Endothelial cell of umbilical vein (primary cell): ENCODE results near the gene ZFYVE16. TPM values are rescaled to one million over a fixed set of nuclear protein-coding genes. Genes with fewer than 3 reads are reported as not detected.

Source experiments
- BruUV-seq: library from RNA; stranded (reverse); fragments of 400-500 nt; replicated peaks from 2 replicates; lab custom pipeline; 2021; lab: Mats Ljungman, UMichigan
- CTCF ChIA-PET: fragments of 300-600, 350-600 bp; sonication (Branson Sonifier 250); formaldehyde crosslinking; loops from one replicate; lab custom pipeline; 2021; ENCODE audit warnings: antibody characterized with exemption, inconsistent platforms; lab: Charles Lee
- POLR2A ChIA-PET: fragments of 300-600, 350-600 bp; sonication (Branson Sonifier 250); formaldehyde crosslinking; loops from one replicate; lab custom pipeline; 2021; ENCODE audit warnings: antibody characterized with exemption, inconsistent platforms; lab: Charles Lee
- DNase-seq: peaks from one replicate; pipeline ENCODE4 v3.0.0-alpha.2; 2011; ENCODE audit warnings: low read depth, low spot score
- FAIRE-seq: peaks from 2 replicates; lab custom pipeline; 2011; peaks lifted over from hg19 to GRCh38; lab: Jason Lieb, UNC
- H2AFZ ChIP-seq: 2 replicates; pipeline ENCODE4 v1.6.0; 2012; ENCODE audit warnings: low read depth, low read length, control low read depth, inconsistent platforms
- H3K27ac ChIP-seq: 2 replicates; pipeline ENCODE4 v1.5.1; 2011; ENCODE audit warnings: low read depth, mild to moderate bottlenecking, control low read depth, low read length, moderate library complexity; ENCODE audit not compliant: insufficient read depth
- H3K27me3 ChIP-seq, 2 experiments: 2 replicates each; pipeline versions ENCODE4 v1.6.0 to v1.6.1; 2011; ENCODE audit warnings: low read length in 2 of 2, mixed read lengths in 1 of 2; ENCODE audit not compliant: control insufficient read depth in 2 of 2, insufficient read depth in 2 of 2
- H3K36me3 ChIP-seq, 2 experiments: 2 replicates in 1 of 2; 3 replicates in 1 of 2; pipeline ENCODE4 v1.5.1; 2011; ENCODE audit warnings: low read length in 2 of 2, mild to moderate bottlenecking in 1 of 2, moderate library complexity in 1 of 2; ENCODE audit not compliant: control insufficient read depth in 2 of 2, insufficient read depth in 2 of 2; ENCODE audit errors: extremely low read depth in 1 of 2
- H3K4me1 ChIP-seq: 3 replicates; pipeline ENCODE4 v1.5.1; 2011; ENCODE audit warnings: mild to moderate bottlenecking, low read length; ENCODE audit not compliant: control insufficient read depth, insufficient read depth; ENCODE audit errors: extremely low read depth
- H3K4me2 ChIP-seq: 2 replicates; pipeline ENCODE4 v1.6.1; 2011; ENCODE audit warnings: low read length, control low read depth, mixed read lengths; ENCODE audit not compliant: insufficient read depth
- H3K4me3 ChIP-seq, 3 experiments: fragments of 200-600 bp in 1 of 3; sonication (generic), shearing (Covaris generic) in 1 of 3; replicated peaks in 1 of 3; 2 replicates each; pipeline ENCODE4 v1.5.1; 2011 to 2016; ENCODE audit warnings: control low read depth in 3 of 3, low read length in 3 of 3, mild to moderate bottlenecking in 2 of 3, inconsistent platforms in 1 of 3, low read depth in 1 of 3, moderate library complexity in 1 of 3; ENCODE audit not compliant: insufficient read depth in 1 of 3
- H3K79me2 ChIP-seq: 2 replicates; pipeline ENCODE4 v1.6.0; 2012; ENCODE audit warnings: low read length, inconsistent platforms; ENCODE audit not compliant: control insufficient read depth, insufficient read depth
- H3K9ac ChIP-seq: replicated peaks from 2 replicates; pipeline ENCODE3; 2011; ENCODE audit warnings: low read length, control low read depth; ENCODE audit not compliant: insufficient read depth; ENCODE audit errors: extremely low read depth
- H3K9me1 ChIP-seq: replicated peaks from 3 replicates; pipeline ENCODE4 v1.6.0; 2011; ENCODE audit warnings: mild to moderate bottlenecking, low read length; ENCODE audit not compliant: control insufficient read depth, insufficient read depth; ENCODE audit errors: extremely low read depth
- H3K9me3 ChIP-seq: replicated peaks from 2 replicates; pipeline ENCODE4 v1.5.1; 2012; ENCODE audit warnings: low read length, inconsistent platforms; ENCODE audit not compliant: control insufficient read depth, insufficient read depth
- H4K20me1 ChIP-seq: replicated peaks from 2 replicates; pipeline ENCODE3; 2011; ENCODE audit warnings: mild to moderate bottlenecking, low read length; ENCODE audit not compliant: control insufficient read depth, insufficient read depth; ENCODE audit errors: extremely low read depth
- CTCF ChIP-seq, 2 donors: IDR thresholded peaks; 1 replicate in 1 of 2; 2 replicates in 1 of 2; pipeline ENCODE4 v1.5.1; 2011; ENCODE audit warnings: low read length in 2 of 2, mild to moderate bottlenecking in 2 of 2, moderate library complexity in 2 of 2, control low read depth in 1 of 2, inconsistent platforms in 1 of 2, low read depth in 1 of 2; ENCODE audit not compliant: insufficient read depth in 1 of 2; ENCODE audit errors: extremely low read depth in 1 of 2
- EZH2 ChIP-seq: IDR thresholded peaks from 2 replicates; pipeline ENCODE4 v1.6.1; 2012; ENCODE audit warnings: borderline replicate concordance, low read depth, mild to moderate bottlenecking, moderate library complexity, low read length, inconsistent platforms; ENCODE audit not compliant: severe bottlenecking
- FOS ChIP-seq: IDR thresholded peaks from 2 replicates; pipeline ENCODE4 v1.6.1; 2011; ENCODE audit warnings: mild to moderate bottlenecking, low read length, moderate library complexity, borderline replicate concordance; ENCODE audit not compliant: insufficient read depth
- GATA2 ChIP-seq: IDR thresholded peaks from 2 replicates; pipeline ENCODE4 v1.7.0; 2011; ENCODE audit warnings: low read depth, mild to moderate bottlenecking, moderate library complexity, mixed read lengths, low read length; ENCODE audit not compliant: insufficient read length, insufficient read depth
- JUN ChIP-seq: IDR thresholded peaks from 2 replicates; pipeline ENCODE4 v1.6.1; 2011; ENCODE audit warnings: borderline replicate concordance, low read depth; ENCODE audit not compliant: insufficient read length, insufficient read depth
- MAX ChIP-seq: IDR thresholded peaks from 2 replicates; pipeline ENCODE4 v1.6.1; 2011; ENCODE audit not compliant: insufficient read depth, insufficient read length
- MYC ChIP-seq: IDR thresholded peaks from one replicate; pipeline ENCODE4 v1.6.1; 2011; ENCODE audit warnings: mild to moderate bottlenecking, low read depth, low read length
- POLR2A ChIP-seq: IDR thresholded peaks from 2 replicates; pipeline ENCODE4 v1.6.1; 2012; ENCODE audit warnings: low read depth, mild to moderate bottlenecking, control low read depth, low read length
- POLR2AphosphoS5 ChIP-seq: IDR thresholded peaks from 2 replicates; pipeline ENCODE4 v1.6.1; 2012; ENCODE audit warnings: low read depth, mild to moderate bottlenecking, control low read depth, low read length, moderate library complexity; ENCODE audit not compliant: insufficient read depth
- dilution Hi-C: fragments of 300-500 bp; cut with MboI; formaldehyde crosslinking; loops from one replicate; pipeline ENCODE4 v1.15.0; 2019; ENCODE audit warnings: low sequenced_read_pairs; ENCODE audit not compliant: extremely low pct_ligation_motif_present
- intact Hi-C: fragments of 100-400 bp; cut with micrococcal nuclease; formaldehyde crosslinking; loops from one replicate; pipeline ENCODE4 v1.10.0; 2022
- polyA plus RNA-seq, 4 experiments: library from polyadenylated mRNA; depleted of rRNA in 3 of 4; stranded (reverse) in 3 of 4; unstranded in 1 of 4; fragments of >200 nt; gene quantifications; 2 replicates each; pipeline versions ENCODE4 v1.2.1 to v1.2.3, GENCODE V29; 2011 to 2012; ENCODE audit warnings: missing spikeins in 1 of 4
- total RNA-seq: library from RNA; stranded (reverse); gene quantifications from 2 replicates; pipeline ENCODE4 v1.2.3, GENCODE V29; 2021

ZFYVE16 gene
- total and polyA plus RNA-seq, 2 donors (not counting 3 experiments of a cell fraction or from before 2014, with no cell fraction given): 5.1 to 43.1 TPM

DNA sequence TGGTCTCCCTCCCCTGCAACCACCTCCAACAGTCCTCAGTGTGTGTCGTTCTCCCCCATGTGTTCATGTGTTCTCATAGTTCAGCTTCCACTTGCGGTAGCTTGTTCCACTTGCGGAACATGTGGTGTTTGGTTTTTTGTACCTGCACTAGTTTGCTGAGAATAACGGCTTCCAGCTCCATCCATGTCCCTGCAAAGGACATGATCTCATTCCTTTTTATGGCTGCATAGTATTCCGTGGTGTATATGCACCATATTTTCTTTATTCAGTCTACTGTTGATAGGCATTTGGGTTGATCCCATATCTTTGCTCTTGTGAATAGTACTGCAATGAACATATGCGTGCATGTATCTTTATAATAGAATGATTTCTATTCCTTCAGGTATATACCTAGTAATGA, 43.0 kb upstream of the ZFYVE16 start:
- intact Hi-C loops (no loop called here), dilution Hi-C loops (no loop called here)
- H2AFZ ChIP-seq: no peak overlapping the region
- BruUV-seq: no TSS peak
- H3K9ac ChIP-seq: no peak overlapping the region
- no peaks in the 10 kb centered on the region for H4K20me1 ChIP-seq
- ChIA-PET CTCF (interaction anchor here (1.2 kb wide), 1 partner anchor 281 kb away, joined by 3 read pairs; no protein-coding TSS in a partner anchor), POLR2A (no interaction called here)
- no peak overlapping the region for H3K4me3 ChIP-seq
- no peak overlapping the region for H3K27ac ChIP-seq
- TF ChIP-seq GATA2 (no peak), MYC (no peak), MAX (no peak), POLR2AphosphoS5 (no peak), CTCF (IDR thresholded peaks at IDR 0.05; ENCODE audit: extremely low read depth in 1 of 2, insufficient read depth in 1 of 2, low read depth in 1 of 2, low read length in 2 of 2) (no peak), JUN (no peak), POLR2A (no peak), FOS (no peak), EZH2 (no peak)
- H3K4me2 ChIP-seq: no peak overlapping the region
- H3K27me3 ChIP-seq: no peaks in the 10 kb centered on the region
- no peaks in the 10 kb centered on the region for H3K9me3 ChIP-seq
- H3K9me1 ChIP-seq: no peaks in the 10 kb centered on the region
- no peaks in the 10 kb centered on the region for H3K79me2 ChIP-seq
- no peaks in the 10 kb centered on the region for H3K4me1 ChIP-seq
- no peak for DNase-seq
- no peaks in the 10 kb centered on the region for H3K36me3 ChIP-seq
- FAIRE-seq: no peak
